HL-60 (cell line): ENCODE measurements around the gene DAZAP1.

Experiments used
- GABPA ChIP-seq: IDR thresholded peaks from 2 replicates; pipeline ENCODE4 v1.6.1; 2012; ENCODE audit warnings: low read depth
- POLR2AphosphoS5 ChIP-seq: IDR thresholded peaks from 2 replicates; pipeline ENCODE4 v1.6.1; 2012; ENCODE audit warnings: low read depth
- TF ChIP-seq, protein P1 (sequence below): IDR thresholded peaks from one replicate; pipeline ENCODE4 v1.5.1; 2011; ENCODE audit warnings: low read length, control low read depth, inconsistent platforms; ENCODE audit not compliant: insufficient read depth
- TF ChIP-seq, protein P2 (sequence below): IDR thresholded peaks from 2 replicates; pipeline ENCODE4 v1.6.1; 2012; ENCODE audit warnings: low read depth; ENCODE audit not compliant: insufficient replicate concordance

DNA sequence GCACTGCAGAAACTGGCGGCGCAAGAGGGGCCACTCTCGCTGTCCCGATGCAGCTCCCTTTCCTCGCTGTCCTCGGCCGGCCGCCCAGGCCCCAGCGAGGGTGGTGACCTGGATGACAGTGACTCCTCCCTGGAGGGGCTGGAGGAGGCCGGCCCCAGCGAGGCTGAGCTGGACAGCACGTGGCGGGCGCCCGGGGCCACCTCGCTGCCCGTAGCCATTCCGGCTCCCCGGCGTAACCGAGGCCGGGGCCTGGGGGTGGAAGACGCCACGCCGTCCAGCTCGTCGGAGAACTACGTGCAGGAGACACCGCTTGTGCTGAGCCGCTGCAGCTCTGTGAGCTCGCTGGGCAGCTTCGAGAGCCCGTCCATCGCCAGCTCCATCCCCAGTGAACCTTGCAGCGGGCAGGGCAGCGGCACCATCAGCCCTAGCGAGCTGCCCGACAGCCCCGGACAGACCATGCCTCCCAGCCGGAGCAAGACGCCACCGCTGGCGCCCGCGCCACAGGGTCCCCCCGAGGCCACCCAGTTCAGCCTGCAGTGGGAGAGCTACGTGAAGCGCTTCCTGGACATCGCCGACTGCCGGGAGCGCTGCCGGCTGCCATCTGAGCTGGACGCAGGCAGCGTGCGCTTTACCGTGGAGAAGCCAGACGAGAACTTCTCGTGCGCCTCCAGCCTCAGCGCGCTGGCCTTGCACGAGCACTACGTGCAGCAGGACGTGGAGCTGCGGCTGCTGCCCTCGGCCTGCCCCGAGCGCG, 59.3 kb downstream of the DAZAP1 start:
- TF ChIP-seq, protein P1, sequence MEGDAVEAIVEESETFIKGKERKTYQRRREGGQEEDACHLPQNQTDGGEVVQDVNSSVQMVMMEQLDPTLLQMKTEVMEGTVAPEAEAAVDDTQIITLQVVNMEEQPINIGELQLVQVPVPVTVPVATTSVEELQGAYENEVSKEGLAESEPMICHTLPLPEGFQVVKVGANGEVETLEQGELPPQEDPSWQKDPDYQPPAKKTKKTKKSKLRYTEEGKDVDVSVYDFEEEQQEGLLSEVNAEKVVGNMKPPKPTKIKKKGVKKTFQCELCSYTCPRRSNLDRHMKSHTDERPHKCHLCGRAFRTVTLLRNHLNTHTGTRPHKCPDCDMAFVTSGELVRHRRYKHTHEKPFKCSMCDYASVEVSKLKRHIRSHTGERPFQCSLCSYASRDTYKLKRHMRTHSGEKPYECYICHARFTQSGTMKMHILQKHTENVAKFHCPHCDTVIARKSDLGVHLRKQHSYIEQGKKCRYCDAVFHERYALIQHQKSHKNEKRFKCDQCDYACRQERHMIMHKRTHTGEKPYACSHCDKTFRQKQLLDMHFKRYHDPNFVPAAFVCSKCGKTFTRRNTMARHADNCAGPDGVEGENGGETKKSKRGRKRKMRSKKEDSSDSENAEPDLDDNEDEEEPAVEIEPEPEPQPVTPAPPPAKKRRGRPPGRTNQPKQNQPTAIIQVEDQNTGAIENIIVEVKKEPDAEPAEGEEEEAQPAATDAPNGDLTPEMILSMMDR, result no peak
- TF ChIP-seq GABPA, result no peak
- TF ChIP-seq, protein P2, sequence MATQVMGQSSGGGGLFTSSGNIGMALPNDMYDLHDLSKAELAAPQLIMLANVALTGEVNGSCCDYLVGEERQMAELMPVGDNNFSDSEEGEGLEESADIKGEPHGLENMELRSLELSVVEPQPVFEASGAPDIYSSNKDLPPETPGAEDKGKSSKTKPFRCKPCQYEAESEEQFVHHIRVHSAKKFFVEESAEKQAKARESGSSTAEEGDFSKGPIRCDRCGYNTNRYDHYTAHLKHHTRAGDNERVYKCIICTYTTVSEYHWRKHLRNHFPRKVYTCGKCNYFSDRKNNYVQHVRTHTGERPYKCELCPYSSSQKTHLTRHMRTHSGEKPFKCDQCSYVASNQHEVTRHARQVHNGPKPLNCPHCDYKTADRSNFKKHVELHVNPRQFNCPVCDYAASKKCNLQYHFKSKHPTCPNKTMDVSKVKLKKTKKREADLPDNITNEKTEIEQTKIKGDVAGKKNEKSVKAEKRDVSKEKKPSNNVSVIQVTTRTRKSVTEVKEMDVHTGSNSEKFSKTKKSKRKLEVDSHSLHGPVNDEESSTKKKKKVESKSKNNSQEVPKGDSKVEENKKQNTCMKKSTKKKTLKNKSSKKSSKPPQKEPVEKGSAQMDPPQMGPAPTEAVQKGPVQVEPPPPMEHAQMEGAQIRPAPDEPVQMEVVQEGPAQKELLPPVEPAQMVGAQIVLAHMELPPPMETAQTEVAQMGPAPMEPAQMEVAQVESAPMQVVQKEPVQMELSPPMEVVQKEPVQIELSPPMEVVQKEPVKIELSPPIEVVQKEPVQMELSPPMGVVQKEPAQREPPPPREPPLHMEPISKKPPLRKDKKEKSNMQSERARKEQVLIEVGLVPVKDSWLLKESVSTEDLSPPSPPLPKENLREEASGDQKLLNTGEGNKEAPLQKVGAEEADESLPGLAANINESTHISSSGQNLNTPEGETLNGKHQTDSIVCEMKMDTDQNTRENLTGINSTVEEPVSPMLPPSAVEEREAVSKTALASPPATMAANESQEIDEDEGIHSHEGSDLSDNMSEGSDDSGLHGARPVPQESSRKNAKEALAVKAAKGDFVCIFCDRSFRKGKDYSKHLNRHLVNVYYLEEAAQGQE, result no peak
- TF ChIP-seq POLR2AphosphoS5, result no peak
